Mucosa of descending colon (tissue), 3 donors: ENCODE data around the gene SPECC1L. TPM values are rescaled to one million over a fixed set of nuclear protein-coding genes. Genes with fewer than 3 reads are reported as not detected.

Source experiments
- ATAC-seq: fragments of 200-7000 bp; cut with Tn5 transposase; one replicate; pipeline ENCODE4 v1.9.1; 2020; ENCODE audit warnings: mild to moderate bottlenecking, moderate library complexity
- DNase-seq, 3 donors: peaks; one replicate each; pipeline ENCODE4 v3.0.0-alpha.2; 2020
- H3K36me3 ChIP-seq: fragments of 200-600 bp; one replicate; pipeline ENCODE4 v1.8.0; 2021; ENCODE audit warnings: low read depth, mild to moderate bottlenecking
- H3K4me1 ChIP-seq: fragments of 200-600 bp; one replicate; pipeline ENCODE4 v1.8.0; 2021; ENCODE audit warnings: low read depth, mild to moderate bottlenecking
- H3K4me3 ChIP-seq: fragments of 200-600 bp; one replicate; pipeline ENCODE4 v1.8.0; 2021; ENCODE audit warnings: mild to moderate bottlenecking
- H3K9me3 ChIP-seq: fragments of 200-600 bp; one replicate; pipeline ENCODE4 v1.8.0; 2021; ENCODE audit warnings: mild to moderate bottlenecking
- intact Hi-C, 2 donors: fragments of 100-400 bp; cut with DNase I in 1 of 2; cut with micrococcal nuclease in 1 of 2; formaldehyde crosslinking; loops; one replicate each; pipeline versions ENCODE4 v1.11.0 to v1.11.1; 2022; cut with DNase I, micrococcal nuclease
- total RNA-seq, 3 donors: library from RNA; stranded (reverse); fragmentation: NEBNext Ultra II Directional in 2 of 3; extraction: Animal tissue kit (Norgen Biotek cat#: 25700) in 2 of 3; gene quantifications; one replicate each; pipeline versions ENCODE4 v1.2.1 to v1.2.4, GENCODE V29; 2021 to 2023
- TF ChIP-seq, protein P1 (sequence below): fragments of 200-600 bp; IDR thresholded peaks from one replicate; pipeline ENCODE4 v1.8.0; 2022; ENCODE audit warnings: antibody characterized with exemption, mild to moderate bottlenecking
- donor health status: DM: no; HTN: no; CAD: no; lungs with moderate emphysema.
- donor health status: DM: no; HTN: no; CAD: no.
- donor health status: DM: no; HTN: yes; CAD: no.

The SPECC1L gene
- total RNA-seq, 3 donors from 2014 or later = 78.7 to 116 (median 105) TPM

DNA sequence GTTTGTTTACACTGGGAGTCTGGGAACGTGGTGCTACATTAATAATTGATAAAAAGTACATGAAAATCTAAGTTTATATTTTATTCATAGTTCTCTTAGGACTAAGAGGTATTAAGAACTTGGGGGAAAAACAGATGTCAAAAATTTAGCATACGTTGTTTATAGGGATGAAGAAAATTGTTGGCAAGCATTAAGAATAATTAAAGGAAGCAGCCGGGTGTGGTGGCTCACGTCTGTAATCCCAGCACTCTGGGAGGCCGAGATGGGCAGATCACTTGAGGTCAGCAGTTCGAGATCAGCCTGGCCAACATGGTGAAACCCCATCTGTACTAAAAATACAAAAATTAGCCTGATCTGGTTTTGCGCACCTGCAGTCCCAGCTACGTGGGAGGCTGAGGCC lies 96.1 kb downstream of the SPECC1L start:
- Histone ChIP-seq H3K4me3 (no peak overlapping the region), H3K36me3 (peaks cover 17% of the 10 kb centered on the region), H3K4me1 (no peaks in the 10 kb centered on the region), H3K9me3 (no peaks in the 10 kb centered on the region)
- no peak for DNase-seq
- no peak for ATAC-seq
- TF ChIP-seq, protein P1, sequence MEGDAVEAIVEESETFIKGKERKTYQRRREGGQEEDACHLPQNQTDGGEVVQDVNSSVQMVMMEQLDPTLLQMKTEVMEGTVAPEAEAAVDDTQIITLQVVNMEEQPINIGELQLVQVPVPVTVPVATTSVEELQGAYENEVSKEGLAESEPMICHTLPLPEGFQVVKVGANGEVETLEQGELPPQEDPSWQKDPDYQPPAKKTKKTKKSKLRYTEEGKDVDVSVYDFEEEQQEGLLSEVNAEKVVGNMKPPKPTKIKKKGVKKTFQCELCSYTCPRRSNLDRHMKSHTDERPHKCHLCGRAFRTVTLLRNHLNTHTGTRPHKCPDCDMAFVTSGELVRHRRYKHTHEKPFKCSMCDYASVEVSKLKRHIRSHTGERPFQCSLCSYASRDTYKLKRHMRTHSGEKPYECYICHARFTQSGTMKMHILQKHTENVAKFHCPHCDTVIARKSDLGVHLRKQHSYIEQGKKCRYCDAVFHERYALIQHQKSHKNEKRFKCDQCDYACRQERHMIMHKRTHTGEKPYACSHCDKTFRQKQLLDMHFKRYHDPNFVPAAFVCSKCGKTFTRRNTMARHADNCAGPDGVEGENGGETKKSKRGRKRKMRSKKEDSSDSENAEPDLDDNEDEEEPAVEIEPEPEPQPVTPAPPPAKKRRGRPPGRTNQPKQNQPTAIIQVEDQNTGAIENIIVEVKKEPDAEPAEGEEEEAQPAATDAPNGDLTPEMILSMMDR = no peak
- intact Hi-C loops = no loop called here

DNA sequence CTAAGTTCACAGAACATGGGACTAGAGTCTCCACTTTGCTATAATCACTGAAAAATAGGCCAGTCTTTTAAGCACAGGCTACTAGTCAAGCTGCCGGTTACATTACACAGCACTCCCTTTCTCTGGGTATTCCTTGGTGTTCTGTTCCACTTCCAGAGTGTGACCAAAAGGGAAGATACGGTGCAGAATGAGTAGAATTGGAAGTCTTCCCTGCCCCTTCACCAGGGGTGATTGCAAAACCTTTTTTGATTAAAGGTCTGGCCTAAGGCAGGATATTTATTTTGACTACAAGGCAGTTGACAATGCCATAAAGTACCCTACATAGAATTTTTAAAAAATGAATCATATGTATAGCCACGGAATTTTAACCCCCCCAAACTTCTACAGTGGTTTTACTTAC lies 97.2 kb downstream of the SPECC1L start:
- H3K4me1 ChIP-seq = no peaks in the 10 kb centered on the region
- ATAC-seq (no peak), DNase-seq (no peak)
- no peak overlapping the region for H3K4me3 ChIP-seq
- H3K9me3 ChIP-seq = no peaks in the 10 kb centered on the region
- intact Hi-C loops = no loop called here
- TF ChIP-seq, protein P1 = no peak
- H3K36me3 ChIP-seq = peaks cover 19% of the 10 kb centered on the region

DNA sequence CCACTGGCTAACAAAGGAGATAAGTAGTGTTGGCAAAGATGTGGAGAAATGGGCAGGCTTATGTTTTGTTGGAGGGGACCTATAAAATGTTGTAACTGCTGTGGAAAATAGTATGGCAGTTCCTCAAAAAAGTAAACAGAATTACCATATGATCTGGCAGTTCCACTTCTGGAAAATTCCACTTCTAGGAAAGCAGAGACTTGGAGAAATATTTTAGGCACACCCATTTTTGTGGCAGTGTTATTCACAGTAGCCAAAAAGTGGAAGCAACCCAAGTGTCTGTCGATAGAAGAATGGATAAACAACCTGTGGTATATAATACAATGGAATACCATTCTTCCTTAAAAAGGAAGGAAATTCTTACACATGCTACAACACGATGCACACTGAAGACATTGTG lies 99.8 kb downstream of the SPECC1L start:
- Histone ChIP-seq H3K36me3 (peaks cover 15% of the 10 kb centered on the region), H3K4me1 (no peaks in the 10 kb centered on the region), H3K9me3 (no peaks in the 10 kb centered on the region), H3K4me3 (no peak overlapping the region)
- DNase-seq = no peak
- no peak for ATAC-seq
- intact Hi-C loops = no loop called here
- TF ChIP-seq, protein P1 = no peak

DNA sequence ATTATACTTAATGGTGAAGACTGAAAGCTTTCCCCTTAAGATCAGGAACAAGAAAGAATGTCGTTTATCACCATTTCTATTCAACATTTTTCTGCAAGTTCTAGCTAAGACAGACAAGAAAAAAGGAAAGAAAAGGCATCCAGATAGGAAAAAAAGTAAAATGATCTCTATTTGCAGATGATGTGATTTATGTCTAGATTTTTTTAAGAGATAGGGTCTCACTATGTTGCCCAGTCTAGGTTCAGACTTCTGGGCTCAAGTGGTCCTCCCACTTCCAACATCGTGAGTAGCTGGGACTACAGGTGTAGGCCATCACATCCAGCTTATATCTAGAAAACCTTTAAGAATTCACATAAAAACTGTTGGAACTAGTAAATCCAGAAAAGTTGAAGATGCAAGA lies 105.4 kb downstream of the SPECC1L start:
- Histone ChIP-seq H3K4me3 (no peak overlapping the region), H3K36me3 (peaks cover 9% of the 10 kb centered on the region), H3K4me1 (no peaks in the 10 kb centered on the region), H3K9me3 (no peaks in the 10 kb centered on the region)
- ATAC-seq (no peak), DNase-seq (no peak)
- TF ChIP-seq, protein P1 = no peak
- intact Hi-C loops = no loop called here

DNA sequence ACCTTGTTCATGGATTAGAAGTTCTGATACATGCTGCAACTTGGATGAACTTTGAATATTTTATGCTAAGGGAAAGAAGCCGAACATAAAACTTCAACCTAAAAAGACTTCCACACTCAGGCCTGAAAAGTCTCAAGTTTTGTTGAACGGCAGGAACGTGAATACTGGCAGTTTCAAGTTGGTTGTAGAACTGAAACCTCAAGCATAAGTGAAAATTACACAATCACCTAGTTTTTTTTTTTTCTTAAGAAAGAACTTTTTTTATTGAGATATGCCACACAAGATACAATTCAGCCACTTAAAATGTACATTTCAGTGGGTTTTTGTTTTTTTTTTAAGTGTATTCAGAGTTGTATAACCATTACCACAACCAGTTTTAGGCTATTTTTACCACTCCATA lies 106.0 kb downstream of the SPECC1L start:
- intact Hi-C loops = no loop called here
- TF ChIP-seq, protein P1 = no peak
- peaks cover 7% of the 10 kb centered on the region for H3K36me3 ChIP-seq
- ATAC-seq (no peak), DNase-seq (no peak)
- no peaks in the 10 kb centered on the region for H3K9me3 ChIP-seq
- no peaks in the 10 kb centered on the region for H3K4me1 ChIP-seq
- no peak overlapping the region for H3K4me3 ChIP-seq

DNA sequence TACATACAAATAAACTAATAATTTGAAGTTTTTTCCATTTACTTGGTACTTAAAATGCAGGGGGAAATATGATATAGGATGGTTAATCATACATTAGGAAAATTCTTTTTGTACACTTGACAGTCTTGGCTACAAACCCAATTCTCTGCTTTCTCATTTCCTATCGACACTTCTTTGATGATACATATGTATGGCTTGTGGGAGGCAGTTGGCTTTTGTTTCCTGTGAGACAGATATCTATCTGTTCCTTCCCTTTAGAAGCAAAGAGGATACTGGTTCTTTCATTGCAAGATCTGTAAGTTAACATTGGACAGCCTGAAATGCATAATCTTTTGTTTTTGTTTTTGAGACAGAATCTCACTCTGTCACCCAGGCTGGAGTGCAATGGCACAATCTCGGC lies 108.9 kb downstream of the SPECC1L start:
- ATAC-seq = no peak
- TF ChIP-seq, protein P1 = no peak
- intact Hi-C loops = no loop called here
- Histone ChIP-seq H3K4me1 (no peaks in the 10 kb centered on the region), H3K36me3 (peaks cover 4% of the 10 kb centered on the region), H3K4me3 (no peak overlapping the region), H3K9me3 (no peaks in the 10 kb centered on the region)
- DNase-seq = no peak
